ENCODE data around the gene TMCO2.

TMCO2 gene

DNA sequence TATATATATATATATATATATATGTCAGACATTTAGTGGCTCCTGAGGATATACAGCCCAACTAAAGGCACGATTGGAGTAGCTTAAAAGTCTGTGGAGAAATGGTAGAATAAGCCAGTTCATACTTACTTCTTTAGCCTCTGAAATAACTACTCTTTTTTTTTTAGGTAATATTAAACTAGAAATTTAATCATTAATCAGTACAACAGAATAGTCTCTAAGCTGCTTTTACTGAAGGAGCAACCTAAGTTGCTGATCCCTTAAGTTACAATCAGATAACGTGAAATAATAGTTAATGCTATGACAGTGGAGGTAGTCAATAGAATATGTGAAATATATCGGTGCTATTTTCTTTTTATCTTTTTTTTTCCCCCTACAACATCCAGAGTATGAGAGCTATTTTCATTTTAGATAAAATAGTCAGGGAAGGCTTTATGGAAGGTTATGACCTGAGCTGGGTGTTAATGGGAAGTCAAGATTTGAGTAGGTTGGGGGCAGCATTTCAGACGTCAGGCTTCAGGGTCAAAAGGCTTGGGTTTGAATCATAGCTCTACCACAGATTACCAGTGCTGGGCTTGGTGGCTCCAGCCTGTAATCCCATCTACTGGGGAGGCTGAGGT is 25.9 kb downstream of the TMCO2 start:
- peaks cover 3% of the 10 kb centered on the region for H3K4me1 ChIP-seq (ENCODE audit: control insufficient read depth, insufficient read depth, low read length)
- H3K27me3 ChIP-seq (ENCODE audit: control insufficient read depth in 1 of 2, insufficient read depth in 2 of 2, low read length in 2 of 2), result no peaks in the 10 kb centered on the region
- no peaks in the 10 kb centered on the region for H3K9me3 ChIP-seq (ENCODE audit: control insufficient read depth in 2 of 2, low read length in 2 of 2)
- H3K36me3 ChIP-seq (ENCODE audit: control insufficient read depth in 2 of 2, insufficient read depth in 2 of 2, low read length in 2 of 2), result peaks cover 30 to 36% of the 10 kb centered on the region in 2 donors
- no peak overlapping the region for H3K27ac ChIP-seq (ENCODE audit: low read length)
- H3K4me3 ChIP-seq (ENCODE audit: low read length in 2 of 2), result no peak overlapping the region
- no peak overlapping the region for H3K9ac ChIP-seq (ENCODE audit: low read length in 2 of 2)

GRCh38 chr1:40274331-40274730 is 26.6 kb downstream of the TMCO2 start:
- Histone ChIP-seq H3K4me1 (ENCODE audit: control insufficient read depth, insufficient read depth, low read length) (no peaks in the 10 kb centered on the region), H3K27me3 (ENCODE audit: control insufficient read depth in 1 of 2, insufficient read depth in 2 of 2, low read length in 2 of 2) (no peaks in the 10 kb centered on the region), H3K36me3 (ENCODE audit: control insufficient read depth in 2 of 2, insufficient read depth in 2 of 2, low read length in 2 of 2) (peaks cover 30 to 35% of the 10 kb centered on the region in 2 donors), H3K9ac (ENCODE audit: low read length in 2 of 2) (no peak overlapping the region), H3K27ac (ENCODE audit: low read length) (no peak overlapping the region), H3K9me3 (ENCODE audit: control insufficient read depth in 2 of 2, low read length in 2 of 2) (no peaks in the 10 kb centered on the region), H3K4me3 (ENCODE audit: low read length in 2 of 2) (no peak overlapping the region)

- H3K4me1 ChIP-seq (ENCODE audit: control insufficient read depth, insufficient read depth, low read length), result no peaks in the 10 kb centered on the region
- H3K27ac ChIP-seq (ENCODE audit: low read length), result no peak overlapping the region
- H3K9me3 ChIP-seq (ENCODE audit: control insufficient read depth in 2 of 2, low read length in 2 of 2), result no peaks in the 10 kb centered on the region
- H3K4me3 ChIP-seq (ENCODE audit: low read length in 2 of 2), result no peak overlapping the region
- peaks cover 24 to 33% of the 10 kb centered on the region in 2 donors for H3K36me3 ChIP-seq (ENCODE audit: control insufficient read depth in 2 of 2, insufficient read depth in 2 of 2, low read length in 2 of 2)
- no peak overlapping the region for H3K9ac ChIP-seq (ENCODE audit: low read length in 2 of 2)
- no peaks in the 10 kb centered on the region for H3K27me3 ChIP-seq (ENCODE audit: control insufficient read depth in 1 of 2, insufficient read depth in 2 of 2, low read length in 2 of 2)
These were observed 28.4 kb downstream of the TMCO2 start for GRCh38 chr1:40276122-40276521.

GRCh38 chr1:40281853-40282252 is 34.1 kb downstream of the TMCO2 start:
- Histone ChIP-seq H3K9ac (ENCODE audit: low read length in 2 of 2) (no peak overlapping the region), H3K27me3 (ENCODE audit: control insufficient read depth in 1 of 2, insufficient read depth in 2 of 2, low read length in 2 of 2) (no peaks in the 10 kb centered on the region), H3K4me1 (ENCODE audit: control insufficient read depth, insufficient read depth, low read length) (no peaks in the 10 kb centered on the region), H3K9me3 (ENCODE audit: control insufficient read depth in 2 of 2, low read length in 2 of 2) (no peaks in the 10 kb centered on the region), H3K27ac (ENCODE audit: low read length) (no peak overlapping the region), H3K4me3 (ENCODE audit: low read length in 2 of 2) (no peak overlapping the region), H3K36me3 (ENCODE audit: control insufficient read depth in 2 of 2, insufficient read depth in 2 of 2, low read length in 2 of 2) (peaks cover 7 to 14% of the 10 kb centered on the region in 2 donors)

- H3K27ac ChIP-seq (ENCODE audit: low read length), result no peak overlapping the region
- H3K4me3 ChIP-seq (ENCODE audit: low read length in 2 of 2), result no peak overlapping the region
- H3K4me1 ChIP-seq (ENCODE audit: control insufficient read depth, insufficient read depth, low read length), result no peaks in the 10 kb centered on the region
- H3K9me3 ChIP-seq (ENCODE audit: control insufficient read depth in 2 of 2, low read length in 2 of 2), result no peaks in the 10 kb centered on the region
- H3K9ac ChIP-seq (ENCODE audit: low read length in 2 of 2), result no peak overlapping the region
- no peaks in the 10 kb centered on the region for H3K27me3 ChIP-seq (ENCODE audit: control insufficient read depth in 1 of 2, insufficient read depth in 2 of 2, low read length in 2 of 2)
- H3K36me3 ChIP-seq (ENCODE audit: control insufficient read depth in 2 of 2, insufficient read depth in 2 of 2, low read length in 2 of 2), result peaks cover 33 to 38% of the 10 kb centered on the region in 2 donors
These were observed 43.6 kb downstream of the TMCO2 start for GRCh38 chr1:40291293-40291692.

- no peaks in the 10 kb centered on the region for H3K4me1 ChIP-seq (ENCODE audit: control insufficient read depth, insufficient read depth, low read length)
These were observed 51.9 kb downstream of the TMCO2 start for GRCh38 chr1:40299366-40300248.

DNA sequence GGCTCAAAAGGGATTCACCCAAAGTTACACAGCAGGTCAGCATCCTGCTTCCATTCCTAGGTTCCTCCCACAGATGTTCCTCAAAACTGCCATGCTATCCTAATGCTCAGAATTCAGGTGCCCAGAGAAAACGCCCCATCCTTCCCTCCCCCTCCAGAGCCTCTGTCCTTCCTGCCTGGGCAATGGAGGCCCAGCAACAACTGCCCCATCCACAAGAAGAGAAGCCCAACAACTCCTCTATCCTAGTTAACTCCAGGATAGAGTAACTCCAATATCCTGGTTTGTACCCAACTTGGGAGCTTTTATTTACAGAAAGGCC is 52.5 kb downstream of the TMCO2 start:
- Histone ChIP-seq H3K9ac (ENCODE audit: low read length in 2 of 2) (no peak overlapping the region), H3K9me3 (ENCODE audit: control insufficient read depth in 2 of 2, low read length in 2 of 2) (no peaks in the 10 kb centered on the region), H3K36me3 (ENCODE audit: control insufficient read depth in 2 of 2, insufficient read depth in 2 of 2, low read length in 2 of 2) (no peaks in the 10 kb centered on the region), H3K4me1 (ENCODE audit: control insufficient read depth, insufficient read depth, low read length) (no peaks in the 10 kb centered on the region), H3K27ac (ENCODE audit: low read length) (no peak overlapping the region), H3K27me3 (ENCODE audit: control insufficient read depth in 1 of 2, insufficient read depth in 2 of 2, low read length in 2 of 2) (no peaks in the 10 kb centered on the region), H3K4me3 (ENCODE audit: low read length in 2 of 2) (no peak overlapping the region)

More at GRCh38 chr1:40299366-40300248, 51.9 kb downstream of the TMCO2 start:
- H3K9ac ChIP-seq (ENCODE audit: low read length in 2 of 2), result no peak overlapping the region
- H3K27ac ChIP-seq (ENCODE audit: low read length), result no peak overlapping the region
- no peak overlapping the region for H3K4me3 ChIP-seq (ENCODE audit: low read length in 2 of 2)
- peaks cover 0 to 2% of the 10 kb centered on the region in 2 donors for H3K36me3 ChIP-seq (ENCODE audit: control insufficient read depth in 2 of 2, insufficient read depth in 2 of 2, low read length in 2 of 2)
- H3K9me3 ChIP-seq (ENCODE audit: control insufficient read depth in 2 of 2, low read length in 2 of 2), result no peaks in the 10 kb centered on the region
- H3K27me3 ChIP-seq (ENCODE audit: control insufficient read depth in 1 of 2, insufficient read depth in 2 of 2, low read length in 2 of 2), result no peaks in the 10 kb centered on the region

- Histone ChIP-seq H3K4me1 (ENCODE audit: control insufficient read depth, insufficient read depth, low read length) (no peaks in the 10 kb centered on the region), H3K9me3 (ENCODE audit: control insufficient read depth in 2 of 2, low read length in 2 of 2) (no peaks in the 10 kb centered on the region), H3K36me3 (ENCODE audit: control insufficient read depth in 2 of 2, insufficient read depth in 2 of 2, low read length in 2 of 2) (no peaks in the 10 kb centered on the region), H3K27ac (ENCODE audit: low read length) (no peak overlapping the region), H3K4me3 (ENCODE audit: low read length in 2 of 2) (no peak overlapping the region), H3K9ac (ENCODE audit: low read length in 2 of 2) (no peak overlapping the region), H3K27me3 (ENCODE audit: control insufficient read depth in 1 of 2, insufficient read depth in 2 of 2, low read length in 2 of 2) (no peaks in the 10 kb centered on the region)
These were observed 52.9 kb downstream of the TMCO2 start for GRCh38 chr1:40300651-40301050.

DNA sequence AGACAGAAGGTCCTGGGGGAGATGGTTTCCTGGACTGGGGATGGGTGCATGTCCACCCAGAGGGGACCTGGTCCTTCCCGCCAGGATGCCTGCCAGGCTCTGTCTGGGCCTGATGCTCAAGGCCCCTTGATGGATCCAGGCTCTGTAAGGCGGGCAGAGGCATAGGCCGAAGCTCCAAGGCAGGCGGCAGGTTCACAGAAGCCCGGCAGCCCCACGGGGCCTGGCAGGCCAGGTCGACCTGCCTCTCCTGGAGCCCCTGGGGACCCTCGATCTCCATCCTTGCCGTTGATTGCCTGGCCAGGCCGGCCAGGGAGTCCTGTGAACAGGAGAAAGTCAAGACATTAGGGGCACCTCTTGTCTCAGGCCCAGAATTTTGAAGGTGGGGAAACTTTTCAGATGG is 53.3 kb downstream of the TMCO2 start:
- no peak overlapping the region for H3K4me3 ChIP-seq (ENCODE audit: low read length in 2 of 2)
- no peaks in the 10 kb centered on the region for H3K4me1 ChIP-seq (ENCODE audit: control insufficient read depth, insufficient read depth, low read length)
- H3K9ac ChIP-seq (ENCODE audit: low read length in 2 of 2), result no peak overlapping the region
- H3K27ac ChIP-seq (ENCODE audit: low read length), result no peak overlapping the region
- no peaks in the 10 kb centered on the region for H3K9me3 ChIP-seq (ENCODE audit: control insufficient read depth in 2 of 2, low read length in 2 of 2)
- H3K27me3 ChIP-seq (ENCODE audit: control insufficient read depth in 1 of 2, insufficient read depth in 2 of 2, low read length in 2 of 2), result no peaks in the 10 kb centered on the region
- no peaks in the 10 kb centered on the region for H3K36me3 ChIP-seq (ENCODE audit: control insufficient read depth in 2 of 2, insufficient read depth in 2 of 2, low read length in 2 of 2)

Data from stomach smooth muscle (tissue), 2 donors.